ENCODE data around the gene SORL1. TPM values are rescaled to one million over a fixed set of nuclear protein-coding genes. Genes with fewer than 3 reads are reported as not detected.
"Not testable (repeated sequence)": the region's sequence is repeated elsewhere in the genome, so short reads cannot be mapped to it uniquely, and the experiment has no call there.

Gene SORL1
- total RNA-seq, 1 experiment from 2014 or later, result 0.10 TPM

GRCh38 chr11:121472312-121472711 is 20.2 kb downstream of the SORL1 start:
- no peaks in the 10 kb centered on the region for H3K4me1 ChIP-seq
- no peaks in the 10 kb centered on the region for H3K9me3 ChIP-seq (replicated peaks)
- no peak for DNase-seq
- H3K36me3 ChIP-seq, result no peaks in the 10 kb centered on the region
- no peaks in the 10 kb centered on the region for H3K27me3 ChIP-seq
- no peak overlapping the region for H3K27ac ChIP-seq
- no peak overlapping the region for H3K4me3 ChIP-seq

GRCh38 chr11:121473064-121473777 is 21.1 kb downstream of the SORL1 start:
- no peaks in the 10 kb centered on the region for H3K4me1 ChIP-seq
- H3K27ac ChIP-seq, result no peak overlapping the region
- no peaks in the 10 kb centered on the region for H3K27me3 ChIP-seq
- DNase-seq, result no peak
- H3K4me3 ChIP-seq, result no peak overlapping the region
- no peaks in the 10 kb centered on the region for H3K9me3 ChIP-seq (replicated peaks)
- no peaks in the 10 kb centered on the region for H3K36me3 ChIP-seq

GRCh38 chr11:121474680-121475079 is 22.6 kb downstream of the SORL1 start:
- no peak overlapping the region for H3K27ac ChIP-seq
- H3K4me1 ChIP-seq, result no peaks in the 10 kb centered on the region
- H3K4me3 ChIP-seq, result no peak overlapping the region
- no peaks in the 10 kb centered on the region for H3K36me3 ChIP-seq
- no peaks in the 10 kb centered on the region for H3K27me3 ChIP-seq
- no peak for DNase-seq
- H3K9me3 ChIP-seq (replicated peaks), result no peaks in the 10 kb centered on the region

- Histone ChIP-seq H3K9me3 (replicated peaks) (no peaks in the 10 kb centered on the region), H3K27ac (no peak overlapping the region), H3K36me3 (no peaks in the 10 kb centered on the region), H3K4me3 (no peak overlapping the region), H3K4me1 (no peaks in the 10 kb centered on the region), H3K27me3 (no peaks in the 10 kb centered on the region)
- DNase-seq, result no peak
Measured at GRCh38 chr11:121476379-121477032, 24.4 kb downstream of the SORL1 start.

- no peaks in the 10 kb centered on the region for H3K27me3 ChIP-seq
Measured at GRCh38 chr11:121478226-121478894, 26.2 kb downstream of the SORL1 start.

GRCh38 chr11:121478895-121479697 is 27.0 kb downstream of the SORL1 start:
- Histone ChIP-seq H3K4me3 (no peak overlapping the region), H3K27me3 (no peaks in the 10 kb centered on the region), H3K4me1 (no peaks in the 10 kb centered on the region), H3K9me3 (replicated peaks) (no peaks in the 10 kb centered on the region), H3K36me3 (no peaks in the 10 kb centered on the region), H3K27ac (no peak overlapping the region)
- DNase-seq, result peak in 1 of 2 experiments; percentile 17

More at GRCh38 chr11:121478226-121478894, 26.2 kb downstream of the SORL1 start:
- Histone ChIP-seq H3K4me3 (no peak overlapping the region), H3K27ac (no peak overlapping the region), H3K4me1 (no peaks in the 10 kb centered on the region), H3K9me3 (replicated peaks) (no peaks in the 10 kb centered on the region), H3K36me3 (no peaks in the 10 kb centered on the region)
- DNase-seq, result no peak

GRCh38 chr11:121479698-121480238 is 27.7 kb downstream of the SORL1 start:
- no peak overlapping the region for H3K4me3 ChIP-seq
- H3K27ac ChIP-seq, result no peak overlapping the region
- no peaks in the 10 kb centered on the region for H3K36me3 ChIP-seq
- DNase-seq, result no peak
- H3K4me1 ChIP-seq, result no peaks in the 10 kb centered on the region
- H3K27me3 ChIP-seq, result no peaks in the 10 kb centered on the region
- H3K9me3 ChIP-seq (replicated peaks), result no peaks in the 10 kb centered on the region

- not testable (repeated sequence) for DNase-seq; H3K4me3 ChIP-seq; H3K27me3 ChIP-seq; H3K4me1 ChIP-seq; H3K36me3 ChIP-seq; H3K9me3 ChIP-seq (replicated peaks); H3K27ac ChIP-seq
Measured at GRCh38 chr11:121481484-121482230, 29.5 kb downstream of the SORL1 start.

- DNase-seq, result no peak
- H3K9me3 ChIP-seq (replicated peaks), result no peaks in the 10 kb centered on the region
- H3K27ac ChIP-seq, result no peak overlapping the region
- no peaks in the 10 kb centered on the region for H3K4me1 ChIP-seq
- H3K4me3 ChIP-seq, result no peak overlapping the region
- H3K27me3 ChIP-seq, result no peaks in the 10 kb centered on the region
- H3K36me3 ChIP-seq, result no peaks in the 10 kb centered on the region
Measured at GRCh38 chr11:121482231-121483129, 30.4 kb downstream of the SORL1 start.

- H3K4me1 ChIP-seq, result no peaks in the 10 kb centered on the region
- no peaks in the 10 kb centered on the region for H3K36me3 ChIP-seq
- H3K27me3 ChIP-seq, result no peaks in the 10 kb centered on the region
- H3K4me3 ChIP-seq, result no peak overlapping the region
- no peaks in the 10 kb centered on the region for H3K9me3 ChIP-seq (replicated peaks)
- DNase-seq, result no peak
- no peak overlapping the region for H3K27ac ChIP-seq
Measured at GRCh38 chr11:121483805-121484480, 31.8 kb downstream of the SORL1 start.

- Histone ChIP-seq H3K9me3 (replicated peaks) (no peaks in the 10 kb centered on the region), H3K4me1 (no peaks in the 10 kb centered on the region), H3K36me3 (no peaks in the 10 kb centered on the region), H3K27me3 (no peaks in the 10 kb centered on the region), H3K27ac (no peak overlapping the region), H3K4me3 (no peak overlapping the region)
- DNase-seq, result no peak
Measured at GRCh38 chr11:121485216-121485615, 33.1 kb downstream of the SORL1 start.

- no peaks in the 10 kb centered on the region for H3K9me3 ChIP-seq (replicated peaks)
- no peaks in the 10 kb centered on the region for H3K27me3 ChIP-seq
- H3K4me1 ChIP-seq, result no peaks in the 10 kb centered on the region
- no peak overlapping the region for H3K4me3 ChIP-seq
- no peak for DNase-seq
- H3K36me3 ChIP-seq, result no peaks in the 10 kb centered on the region
- H3K27ac ChIP-seq, result no peak overlapping the region
Measured at GRCh38 chr11:121486054-121486453, 33.9 kb downstream of the SORL1 start.

- Histone ChIP-seq H3K9me3 (replicated peaks) (no peaks in the 10 kb centered on the region), H3K27ac (no peak overlapping the region), H3K36me3 (no peaks in the 10 kb centered on the region), H3K27me3 (no peaks in the 10 kb centered on the region), H3K4me1 (no peaks in the 10 kb centered on the region), H3K4me3 (no peak overlapping the region)
- no peak for DNase-seq
Measured at GRCh38 chr11:121487191-121487590, 35.1 kb downstream of the SORL1 start.
